ENCODE results near the gene FAM186B. TPM values are rescaled to one million over a fixed set of nuclear protein-coding genes. Genes with fewer than 3 reads are reported as not detected.

FAM186B gene
- total RNA-seq, 1 donor = under 0.01 TPM

GRCh38 chr12:49582201-49582600 is 23.2 kb downstream of the FAM186B start:
- no peak overlapping the region for H3K4me3 ChIP-seq (ENCODE audit: low read depth, low read length)
- no peak for TF ChIP-seq CTCF (IDR thresholded peaks at IDR 0.05; ENCODE audit: insufficient read depth, low read depth, low read length)
- no peak for DNase-seq (ENCODE audit: low read depth)

GRCh38 chr12:49580572-49581535 is 24.6 kb downstream of the FAM186B start:
- peak; percentile 73 for DNase-seq (ENCODE audit: low read depth)
- TF ChIP-seq CTCF (IDR thresholded peaks at IDR 0.05; ENCODE audit: insufficient read depth, low read depth, low read length) = peak; percentile 96
- H3K4me3 ChIP-seq (ENCODE audit: low read depth, low read length) = no peak overlapping the region

GRCh38 chr12:49578471-49579112 is 26.8 kb downstream of the FAM186B start:
- no peak overlapping the region for H3K4me3 ChIP-seq (ENCODE audit: low read depth, low read length)
- DNase-seq (ENCODE audit: low read depth) = no peak
- no peak for TF ChIP-seq CTCF (IDR thresholded peaks at IDR 0.05; ENCODE audit: insufficient read depth, low read depth, low read length)

- TF ChIP-seq CTCF (IDR thresholded peaks at IDR 0.05; ENCODE audit: insufficient read depth, low read depth, low read length) = no peak
Measured at GRCh38 chr12:49577589-49578315, 27.7 kb downstream of the FAM186B start.

GRCh38 chr12:49568442-49569162 is 36.8 kb downstream of the FAM186B start:
- TF ChIP-seq CTCF (IDR thresholded peaks at IDR 0.05; ENCODE audit: insufficient read depth, low read depth, low read length) = no peak
- DNase-seq (ENCODE audit: low read depth) = no peak
- H3K4me3 ChIP-seq (ENCODE audit: low read depth, low read length) = peak overlapping the region; percentile 85

More at GRCh38 chr12:49577589-49578315, 27.7 kb downstream of the FAM186B start:
- DNase-seq (ENCODE audit: low read depth) = no peak
- H3K4me3 ChIP-seq (ENCODE audit: low read depth, low read length) = no peak overlapping the region
